A673 (cell line): ENCODE results near the gene ME3.

ENCODE experiments used
- CTCF ChIP-seq: fragments of 300-800, 200-600 bp; sonication (generic); conservative IDR thresholded peaks from 2 replicates; pipeline ENCODE4 v1.5.1; 2017; ENCODE audit warnings: low read depth, mild to moderate bottlenecking, antibody characterized with exemption, low read length, moderate library complexity, mixed read lengths
- EZH2 ChIP-seq: fragments of 200-600 bp; sonication (generic); IDR thresholded peaks from 2 replicates; pipeline ENCODE4 v1.6.1; 2017; ENCODE audit warnings: borderline replicate concordance, low read depth, mild to moderate bottlenecking, mixed read lengths, antibody characterized with exemption, low read length; ENCODE audit not compliant: poor library complexity, severe bottlenecking

DNA sequence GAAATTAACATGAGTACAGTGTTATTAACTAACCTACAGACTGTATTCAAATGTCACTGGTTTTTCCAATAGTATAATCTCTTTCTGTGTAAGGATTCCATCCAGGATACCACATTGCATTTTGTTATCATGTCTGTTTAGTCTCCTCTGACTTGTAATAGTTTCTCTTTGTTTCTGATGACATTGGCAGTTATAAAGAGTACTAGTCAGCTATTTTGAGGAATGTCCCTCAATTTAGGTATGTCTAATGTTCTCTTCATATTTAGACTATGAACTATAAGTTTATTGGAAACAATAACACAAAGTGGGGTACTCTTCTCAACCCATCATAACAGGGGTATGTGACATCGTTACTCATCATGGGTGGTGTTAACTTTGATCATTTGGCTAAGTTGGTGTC lies 20.3 kb upstream of the ME3 start:
- TF ChIP-seq CTCF (no peak), EZH2 (no peak)
